ENCODE results near the gene NISCH. TPM values are rescaled to one million over a fixed set of nuclear protein-coding genes. Genes with fewer than 3 reads are reported as not detected.
A peak's percentile ranks its signal among the peaks of the same experiment; 100 is the strongest.

The NISCH gene
- total RNA-seq, 2 experiments from 2014 or later = 77.2 to 82.6 TPM

- POLR2A ChIA-PET = interaction anchor here (0.6 to 0.9 kb wide), 3 partner anchors 71 to 147 kb away, joined by 3 read pairs; no protein-coding TSS in a partner anchor
- peaks cover 33% of the 10 kb centered on the region for H3K36me3 Mint-ChIP-seq (ENCODE audit: low read depth)
Measured at GRCh38 chr3:52537726-52538421, 82.5 kb downstream of the NISCH start.

GRCh38 chr3:52539010-52539653, 83.7 kb downstream of the NISCH start:
- H3K9me3 Mint-ChIP-seq (ENCODE audit: insufficient read depth) = no peaks in the 10 kb centered on the region
- H3K4me3 Mint-ChIP-seq = peak overlapping the region; percentile 19
- H3K36me3 Mint-ChIP-seq (ENCODE audit: low read depth) = peaks cover 37% of the 10 kb centered on the region
- POLR2A ChIA-PET = no interaction called here
- H3K4me1 Mint-ChIP-seq (ENCODE audit: low read depth) = peaks cover 50% of the 10 kb centered on the region
- DNase-seq (no peak), ATAC-seq (no peak)
- no peaks in the 10 kb centered on the region for H3K27me3 Mint-ChIP-seq (ENCODE audit: low read depth)
- CTCF ChIA-PET = no interaction called here
- H3K27ac Mint-ChIP-seq = peak overlapping the region; percentile 66

More at GRCh38 chr3:52537726-52538421, 82.5 kb downstream of the NISCH start:
- CTCF ChIA-PET = no interaction called here
- Mint-ChIP-seq H3K4me1 (ENCODE audit: low read depth) (peaks cover 50% of the 10 kb centered on the region), H3K27me3 (ENCODE audit: low read depth) (no peaks in the 10 kb centered on the region), H3K27ac (peak overlapping the region; percentile 97), H3K4me3 (peak overlapping the region; percentile 97), H3K9me3 (ENCODE audit: insufficient read depth) (no peaks in the 10 kb centered on the region)
- ATAC-seq = no peak
- DNase-seq = no peak

- DNase-seq (no peak), ATAC-seq (no peak)
- ChIA-PET POLR2A (no interaction called here), CTCF (interaction anchor here (0.7 to 3.1 kb wide), 2 partner anchors 11 to 129 kb away, joined by 5 to 15 read pairs; no protein-coding TSS in a partner anchor)
- Mint-ChIP-seq H3K27ac (peak overlapping the region; percentile 18), H3K36me3 (ENCODE audit: low read depth) (peaks cover 44% of the 10 kb centered on the region), H3K4me1 (ENCODE audit: low read depth) (peaks cover 33% of the 10 kb centered on the region), H3K9me3 (ENCODE audit: insufficient read depth) (no peaks in the 10 kb centered on the region), H3K27me3 (ENCODE audit: low read depth) (no peaks in the 10 kb centered on the region), H3K4me3 (no peak overlapping the region)
Measured at GRCh38 chr3:52541050-52541449, 85.6 kb downstream of the NISCH start.

Other genes with a start within 250 kb of the NISCH start
- under 1 TPM; 0.52 to 0.79 TPM for gene TLR9, start 230.0 kb upstream of the NISCH start, total RNA-seq
- gene TWF2, start 216.4 kb upstream of the NISCH start, total RNA-seq = 100 to 1,000 TPM; 154 to 162 TPM
- 10 to 100 TPM; 90.7 to 91.9 TPM for gene PPM1M, start 209.8 kb upstream of the NISCH start, total RNA-seq
- 100 to 1,000 TPM; 131 TPM for gene WDR82, start 177.0 kb upstream of the NISCH start, total RNA-seq
- gene GLYCTK, start 167.8 kb upstream of the NISCH start, total RNA-seq = 10 to 100 TPM; 24.7 to 25.6 TPM
- gene DNAH1, start 139.3 kb upstream of the NISCH start, total RNA-seq = 10 to 100 TPM; 18.1 to 20.2 TPM
- gene BAP1, start 45.6 kb upstream of the NISCH start, total RNA-seq = 100 to 1,000 TPM in 1 of 2 experiments, 10 to 100 TPM in 1; 95.6 to 105 TPM
- 10 to 100 TPM; 14.6 to 16.2 TPM for gene PHF7, start 44.9 kb upstream of the NISCH start, total RNA-seq
- gene SEMA3G, start 10.5 kb upstream of the NISCH start, total RNA-seq = under 1 TPM; 0.13 to 0.21 TPM
- 1 to 10 TPM in 1 of 2 experiments, under 1 TPM in 1; 0.84 to 2.1 TPM for gene TNNC1, start 1.6 kb upstream of the NISCH start, total RNA-seq
- under 1 TPM in 1 of 2 experiments, not detected in 1; 0.05 TPM for gene STAB1, start 39.7 kb downstream of the NISCH start, total RNA-seq
- gene NT5DC2, start 78.3 kb downstream of the NISCH start, total RNA-seq = 10 to 100 TPM; 52.8 to 53.1 TPM
- gene UQCC5, start 81.0 kb downstream of the NISCH start, total RNA-seq = 10 to 100 TPM in 1 of 2 experiments, 1 to 10 TPM in 1; 9.0 to 15.1 TPM
- gene PBRM1, start 230.3 kb downstream of the NISCH start, total RNA-seq = 10 to 100 TPM; 83.2 to 91.8 TPM
- gene GNL3, start 230.4 kb downstream of the NISCH start, total RNA-seq = 10 to 100 TPM; 85.5 to 86.2 TPM

Measured in activated CD8-positive, alpha-beta T cell treated with anti-CD3 and anti-CD28 coated beads, Interleukin-2, amount 10 ng/mL, durations not matched to agents 7 days and 5 days (primary cell).